GM12878 (cell line): ENCODE data around the gene OR2B2. TPM values are rescaled to one million over a fixed set of nuclear protein-coding genes. Genes with fewer than 3 reads are reported as not detected.

Experiments
- CHD1 ChIP-seq: IDR thresholded peaks from 2 replicates; pipeline ENCODE4 v1.6.1; 2012; ENCODE audit warnings: low read depth, low read length, improper control_type of control experiment
- DPF2 ChIP-seq: fragments of 450-650 bp; IDR thresholded peaks from 2 replicates; pipeline ENCODE4 v1.6.1; 2017; ENCODE audit warnings: mild to moderate bottlenecking
- E2F8 ChIP-seq: fragments of 450-650 bp; IDR thresholded peaks from 2 replicates; pipeline ENCODE4 v1.6.1; 2018; ENCODE audit warnings: mild to moderate bottlenecking, low read depth, moderate library complexity; ENCODE audit not compliant: partially characterized antibody
- KAT2A ChIP-seq: conservative IDR thresholded peaks from 2 replicates; pipeline ENCODE4 v1.6.1; 2011; ENCODE audit warnings: low read depth, low read length; ENCODE audit not compliant: control insufficient read depth
- MLLT1 ChIP-seq: fragments of 450-650 bp; IDR thresholded peaks from 2 replicates; pipeline ENCODE4 v1.6.1; 2016; ENCODE audit warnings: mild to moderate bottlenecking
- MTA3 ChIP-seq: IDR thresholded peaks from 2 replicates; pipeline ENCODE4 v1.6.1; 2012; ENCODE audit warnings: low read length, inconsistent platforms, borderline replicate concordance
- MYB ChIP-seq: fragments of 150-350 bp; IDR thresholded peaks from 2 replicates; pipeline ENCODE4 v1.6.1; 2014; ENCODE audit warnings: mild to moderate bottlenecking, low read depth, low read length, borderline replicate concordance
- NBN ChIP-seq: fragments of 450-650 bp; IDR thresholded peaks from 2 replicates; pipeline ENCODE4 v1.6.1; 2016
- NFYB ChIP-seq: IDR thresholded peaks from 2 replicates; pipeline ENCODE4 v1.6.1; 2011; ENCODE audit warnings: low read depth, mild to moderate bottlenecking, low read length, improper control_type of control experiment, moderate library complexity; ENCODE audit not compliant: insufficient read depth
- NR2F1 ChIP-seq: fragments of 450-650 bp; conservative IDR thresholded peaks from 2 replicates; pipeline ENCODE4 v1.6.1; 2017; ENCODE audit warnings: mild to moderate bottlenecking
- POLR2AphosphoS2 ChIP-seq: IDR thresholded peaks from 2 replicates; pipeline ENCODE4 v1.6.1; 2011; ENCODE audit warnings: low read depth, mild to moderate bottlenecking, low read length, improper control_type of control experiment, moderate library complexity
- POLR2AphosphoS5 ChIP-seq: IDR thresholded peaks from 2 replicates; pipeline ENCODE4 v1.6.1; 2011; ENCODE audit warnings: mild to moderate bottlenecking, low read length, inconsistent platforms
- SPI1 ChIP-seq: IDR thresholded peaks from 2 replicates; pipeline ENCODE4 v1.6.1; 2011; ENCODE audit warnings: low read depth, mild to moderate bottlenecking, low read length, moderate library complexity, borderline replicate concordance; ENCODE audit not compliant: insufficient read depth
- TBL1XR1 ChIP-seq: IDR thresholded peaks from 2 replicates; pipeline ENCODE4 v1.6.1; 2012; ENCODE audit warnings: low read depth, low read length, improper control_type of control experiment
- ZBED1 ChIP-seq: IDR thresholded peaks from 2 replicates; pipeline ENCODE4 v1.6.1; 2016; ENCODE audit warnings: borderline replicate concordance
- ZNF24 ChIP-seq: fragments of 450-650 bp; IDR thresholded peaks from 2 replicates; pipeline ENCODE4 v1.6.1; 2017; ENCODE audit warnings: antibody characterized with exemption, mild to moderate bottlenecking
- polyA plus RNA-seq, 11 experiments: library from polyadenylated mRNA; depleted of rRNA in 4 of 11; unstranded in 6 of 11; stranded (reverse) in 5 of 11; fragments of >200 nt; fragmentation: Nextera tagmentation in 4 of 11; fragmentation: Illumina TruSeq in 1 of 11; extraction: Ambion mirVana in 4 of 11; extraction: Trizol in 1 of 11; gene quantifications; 1 replicate in 1 of 11; 2 replicates in 10 of 11; pipeline versions ENCODE4 v1.2.1 to v1.2.3, GENCODE V29; 2011 to 2016; ENCODE audit warnings: inconsistent platforms in 2 of 11, missing spikeins in 2 of 11, low read depth in 1 of 11
- total RNA-seq, 4 experiments: library from RNA; depleted of rRNA in 3 of 4; stranded (reverse); fragments of >200 nt in 3 of 4; fragmentation: Illumina TruSeq in 1 of 4; extraction: Trizol in 1 of 4; gene quantifications; 2 replicates each; pipeline versions ENCODE4 v1.2.1 to v1.2.3, GENCODE V29; 2013 to 2021
- TF ChIP-seq, protein P1 (sequence below): IDR thresholded peaks from 2 replicates; pipeline ENCODE4 v1.6.1; 2011; ENCODE audit warnings: low read depth, low read length, improper control_type of control experiment, borderline replicate concordance
- TF ChIP-seq, protein P2 (sequence below): fragments of 450-650 bp; IDR thresholded peaks from 2 replicates; pipeline ENCODE4 v1.6.1; 2016; ENCODE audit warnings: mild to moderate bottlenecking
- TF ChIP-seq, protein P3 (sequence below): fragments of 450-650 bp; IDR thresholded peaks from 2 replicates; pipeline ENCODE4 v1.6.1; 2017; ENCODE audit warnings: antibody characterized with exemption, mild to moderate bottlenecking, moderate library complexity
- TF ChIP-seq, protein P4 (sequence below): IDR thresholded peaks from 2 replicates; pipeline ENCODE4 v1.6.1; 2012; ENCODE audit warnings: low read depth, low read length, improper control_type of control experiment
- TF ChIP-seq, protein P5 (sequence below): IDR thresholded peaks from 2 replicates; pipeline ENCODE4 v1.6.1; 2011; ENCODE audit warnings: low read depth, mild to moderate bottlenecking, low read length, moderate library complexity, borderline replicate concordance; ENCODE audit errors: extremely low read depth

The OR2B2 gene
- total and polyA plus RNA-seq, 10 of the 15 experiments (the other 5 are each of a cell fraction or from before 2014, with no cell fraction given) = not detected

DNA sequence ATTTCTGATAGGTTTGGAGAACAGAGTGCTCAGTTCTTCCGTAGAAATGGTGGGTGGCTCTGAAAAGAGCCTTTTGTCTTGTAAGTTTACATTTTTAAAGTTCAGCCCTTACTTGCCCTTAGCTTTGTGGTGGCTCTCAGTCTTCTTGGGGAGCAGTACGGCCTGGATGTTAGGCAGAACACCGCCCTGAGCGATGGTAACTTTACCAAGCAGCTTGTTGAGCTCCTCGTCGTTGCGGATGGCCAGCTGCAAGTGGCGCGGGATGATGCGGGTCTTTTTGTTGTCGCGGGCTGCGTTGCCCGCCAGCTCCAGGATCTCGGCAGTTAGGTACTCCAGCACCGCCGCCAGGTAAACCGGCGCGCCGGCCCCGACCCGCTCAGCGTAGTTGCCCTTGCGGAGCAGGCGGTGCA is 19.5 kb downstream of the OR2B2 start (continued):
- TF ChIP-seq POLR2AphosphoS2 (no peak), ZBED1 (0 out of 2 replicates have a peak, but pooled peaks have one; percentile 33), KAT2A (peak; percentile 22; the same call in 1 of the 2 replicates), NFYB (no peak), MYB (no peak), MTA3 (peak; percentile 54; the same call in 1 of the 2 replicates), TBL1XR1 (peak; percentile 42; the same call in 1 of the 2 replicates), NR2F1 (no peak), MLLT1 (peak; percentile 96), NBN (no peak), ZNF24 (no peak), E2F8 (no peak), POLR2AphosphoS5 (peak; percentile 10; the same call in 1 of the 2 replicates), DPF2 (no peak; the same call in 1 of the 2 replicates), SPI1 (no peak), CHD1 (0 out of 2 replicates have a peak, but pooled peaks have one; percentile 93)
- TF ChIP-seq, protein P1, sequence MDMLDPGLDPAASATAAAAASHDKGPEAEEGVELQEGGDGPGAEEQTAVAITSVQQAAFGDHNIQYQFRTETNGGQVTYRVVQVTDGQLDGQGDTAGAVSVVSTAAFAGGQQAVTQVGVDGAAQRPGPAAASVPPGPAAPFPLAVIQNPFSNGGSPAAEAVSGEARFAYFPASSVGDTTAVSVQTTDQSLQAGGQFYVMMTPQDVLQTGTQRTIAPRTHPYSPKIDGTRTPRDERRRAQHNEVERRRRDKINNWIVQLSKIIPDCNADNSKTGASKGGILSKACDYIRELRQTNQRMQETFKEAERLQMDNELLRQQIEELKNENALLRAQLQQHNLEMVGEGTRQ = no peak
- TF ChIP-seq, protein P2, sequence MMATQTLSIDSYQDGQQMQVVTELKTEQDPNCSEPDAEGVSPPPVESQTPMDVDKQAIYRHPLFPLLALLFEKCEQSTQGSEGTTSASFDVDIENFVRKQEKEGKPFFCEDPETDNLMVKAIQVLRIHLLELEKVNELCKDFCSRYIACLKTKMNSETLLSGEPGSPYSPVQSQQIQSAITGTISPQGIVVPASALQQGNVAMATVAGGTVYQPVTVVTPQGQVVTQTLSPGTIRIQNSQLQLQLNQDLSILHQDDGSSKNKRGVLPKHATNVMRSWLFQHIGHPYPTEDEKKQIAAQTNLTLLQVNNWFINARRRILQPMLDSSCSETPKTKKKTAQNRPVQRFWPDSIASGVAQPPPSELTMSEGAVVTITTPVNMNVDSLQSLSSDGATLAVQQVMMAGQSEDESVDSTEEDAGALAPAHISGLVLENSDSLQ = no peak
- TF ChIP-seq, protein P3, sequence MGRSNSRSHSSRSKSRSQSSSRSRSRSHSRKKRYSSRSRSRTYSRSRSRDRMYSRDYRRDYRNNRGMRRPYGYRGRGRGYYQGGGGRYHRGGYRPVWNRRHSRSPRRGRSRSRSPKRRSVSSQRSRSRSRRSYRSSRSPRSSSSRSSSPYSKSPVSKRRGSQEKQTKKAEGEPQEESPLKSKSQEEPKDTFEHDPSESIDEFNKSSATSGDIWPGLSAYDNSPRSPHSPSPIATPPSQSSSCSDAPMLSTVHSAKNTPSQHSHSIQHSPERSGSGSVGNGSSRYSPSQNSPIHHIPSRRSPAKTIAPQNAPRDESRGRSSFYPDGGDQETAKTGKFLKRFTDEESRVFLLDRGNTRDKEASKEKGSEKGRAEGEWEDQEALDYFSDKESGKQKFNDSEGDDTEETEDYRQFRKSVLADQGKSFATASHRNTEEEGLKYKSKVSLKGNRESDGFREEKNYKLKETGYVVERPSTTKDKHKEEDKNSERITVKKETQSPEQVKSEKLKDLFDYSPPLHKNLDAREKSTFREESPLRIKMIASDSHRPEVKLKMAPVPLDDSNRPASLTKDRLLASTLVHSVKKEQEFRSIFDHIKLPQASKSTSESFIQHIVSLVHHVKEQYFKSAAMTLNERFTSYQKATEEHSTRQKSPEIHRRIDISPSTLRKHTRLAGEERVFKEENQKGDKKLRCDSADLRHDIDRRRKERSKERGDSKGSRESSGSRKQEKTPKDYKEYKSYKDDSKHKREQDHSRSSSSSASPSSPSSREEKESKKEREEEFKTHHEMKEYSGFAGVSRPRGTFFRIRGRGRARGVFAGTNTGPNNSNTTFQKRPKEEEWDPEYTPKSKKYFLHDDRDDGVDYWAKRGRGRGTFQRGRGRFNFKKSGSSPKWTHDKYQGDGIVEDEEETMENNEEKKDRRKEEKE = peak; percentile 42; the same call in 1 of the 2 replicates
- TF ChIP-seq, protein P4, sequence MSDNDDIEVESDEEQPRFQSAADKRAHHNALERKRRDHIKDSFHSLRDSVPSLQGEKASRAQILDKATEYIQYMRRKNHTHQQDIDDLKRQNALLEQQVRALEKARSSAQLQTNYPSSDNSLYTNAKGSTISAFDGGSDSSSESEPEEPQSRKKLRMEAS = 0 out of 2 replicates have a peak, but pooled peaks have one; percentile 13
- TF ChIP-seq, protein P5, sequence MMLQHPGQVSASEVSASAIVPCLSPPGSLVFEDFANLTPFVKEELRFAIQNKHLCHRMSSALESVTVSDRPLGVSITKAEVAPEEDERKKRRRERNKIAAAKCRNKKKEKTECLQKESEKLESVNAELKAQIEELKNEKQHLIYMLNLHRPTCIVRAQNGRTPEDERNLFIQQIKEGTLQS = no peak
